IPS-NIHi7 (cell line): ENCODE data around the gene THAP10.
"Not testable (repeated sequence)": the region's sequence is repeated elsewhere in the genome, so short reads cannot be mapped to it uniquely, and the experiment has no call there.

ENCODE experiments used
- DNase-seq: peaks from one replicate; pipeline ENCODE4 v3.0.0; 2012; ENCODE audit warnings: mixed read lengths; ENCODE audit errors: extremely low spot score

Gene THAP10

DNA sequence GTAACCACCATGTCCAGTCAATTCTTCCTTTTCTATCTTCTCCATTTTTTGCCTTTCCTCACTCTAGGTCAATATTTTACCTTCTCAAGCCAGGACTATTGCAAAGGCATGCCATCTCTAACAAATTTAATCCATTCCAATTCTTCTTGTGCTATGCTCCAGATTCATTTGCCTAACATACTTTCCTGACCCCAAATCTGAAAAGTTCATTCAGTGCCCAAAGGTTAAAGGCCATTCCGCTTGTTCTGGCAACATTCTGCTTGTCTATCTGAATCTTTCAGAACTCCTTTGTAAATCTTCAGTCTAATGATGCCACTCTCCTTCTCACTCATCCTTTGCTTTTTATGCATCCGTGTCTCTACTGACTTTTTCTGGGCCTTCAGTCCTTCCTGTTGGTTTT is 15.6 kb downstream of the THAP10 start:
- no peak for DNase-seq

GRCh38 chr15:70876011-70876410 is 16.2 kb downstream of the THAP10 start:
- DNase-seq, result no peak

- peak; percentile 41 for DNase-seq
These were observed 17.0 kb downstream of the THAP10 start for GRCh38 chr15:70875001-70875782.

DNA sequence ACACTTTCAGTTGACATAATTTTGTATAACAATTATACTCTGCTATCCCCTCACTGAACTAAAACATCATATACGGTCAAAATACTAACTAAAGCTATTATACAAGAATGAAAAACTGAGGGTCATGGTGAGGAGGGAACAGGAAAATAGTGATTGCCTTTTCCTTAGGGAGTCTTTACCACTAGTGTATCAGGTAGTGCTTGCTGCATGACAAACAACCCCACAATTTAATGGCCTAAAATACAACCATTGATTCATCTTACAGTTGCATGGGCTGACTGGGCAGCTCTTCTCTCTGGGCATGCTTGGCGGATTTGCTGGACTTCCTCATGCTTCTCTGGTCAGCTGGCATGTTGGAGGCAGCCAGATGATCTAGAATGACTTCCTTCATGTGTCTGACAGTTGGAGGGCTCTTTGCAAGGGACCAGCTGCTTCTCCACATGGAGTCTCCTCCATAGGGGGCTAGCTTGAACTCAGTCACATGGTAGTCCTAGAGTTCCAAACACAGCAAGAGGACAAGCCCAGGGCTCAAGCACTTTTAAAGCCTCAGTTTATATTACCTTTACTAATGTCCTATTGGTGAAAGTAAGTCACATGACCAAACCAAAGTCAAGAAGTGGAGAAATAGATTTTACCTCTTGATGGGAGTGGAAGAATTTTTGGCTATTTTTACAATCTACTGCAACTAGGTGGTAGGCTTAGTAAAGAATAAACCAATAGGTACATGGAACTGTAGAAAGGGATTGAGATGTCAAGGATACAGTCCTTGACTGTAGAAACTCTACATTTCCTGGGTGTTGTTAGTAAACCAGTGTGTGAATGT is 18.8 kb downstream of the THAP10 start:
- DNase-seq, result no peak

- not testable (repeated sequence) for DNase-seq
These were observed 20.7 kb downstream of the THAP10 start for GRCh38 chr15:70871490-70871889.

DNA sequence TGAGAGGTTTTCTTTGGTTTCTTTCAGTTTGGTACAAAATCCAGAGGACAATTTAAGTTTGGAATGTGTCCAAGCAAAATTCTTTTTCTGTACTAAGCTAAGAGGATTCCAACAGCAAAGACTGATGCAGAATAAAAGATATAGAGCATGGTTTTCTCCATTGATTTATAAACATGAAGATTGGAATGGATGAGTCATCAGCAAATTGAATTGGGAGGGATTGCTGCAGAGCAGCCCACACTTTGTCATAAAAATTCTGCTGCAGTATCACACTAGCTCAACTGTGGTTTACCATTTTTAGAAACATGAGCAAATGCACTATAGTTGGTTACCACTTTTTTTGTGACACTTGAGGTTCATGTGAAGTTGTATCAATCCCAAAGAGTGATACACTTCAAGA is 22.2 kb downstream of the THAP10 start:
- DNase-seq, result no peak

GRCh38 chr15:70869346-70869745 is 22.9 kb downstream of the THAP10 start:
- DNase-seq, result no peak

DNA sequence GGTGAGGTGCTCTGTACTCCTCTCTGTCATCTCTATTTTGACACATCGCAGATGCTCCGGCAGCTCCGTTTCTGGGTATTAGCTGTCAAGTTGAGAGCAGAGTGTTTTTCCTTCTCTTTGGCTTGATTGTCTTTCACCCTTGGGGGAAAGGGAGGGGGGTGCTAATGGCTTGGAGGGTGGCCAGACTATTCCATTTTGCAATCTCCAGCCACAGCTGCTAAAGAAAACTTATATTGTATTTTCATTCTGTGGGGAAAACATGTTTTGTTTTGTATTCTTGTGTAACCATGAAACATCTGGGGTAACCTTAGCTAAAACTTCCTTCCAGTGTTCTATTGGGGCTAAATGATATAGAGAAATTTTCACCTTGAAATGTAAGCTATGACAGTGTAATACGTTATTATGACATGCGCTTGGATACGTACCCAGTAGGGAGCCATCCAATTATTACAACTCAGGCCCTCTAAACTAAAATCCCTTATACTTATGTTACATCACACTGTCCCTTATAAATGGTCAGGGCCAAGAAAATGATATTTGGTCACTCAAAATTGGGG is 24.2 kb downstream of the THAP10 start:
- no peak for DNase-seq

DNA sequence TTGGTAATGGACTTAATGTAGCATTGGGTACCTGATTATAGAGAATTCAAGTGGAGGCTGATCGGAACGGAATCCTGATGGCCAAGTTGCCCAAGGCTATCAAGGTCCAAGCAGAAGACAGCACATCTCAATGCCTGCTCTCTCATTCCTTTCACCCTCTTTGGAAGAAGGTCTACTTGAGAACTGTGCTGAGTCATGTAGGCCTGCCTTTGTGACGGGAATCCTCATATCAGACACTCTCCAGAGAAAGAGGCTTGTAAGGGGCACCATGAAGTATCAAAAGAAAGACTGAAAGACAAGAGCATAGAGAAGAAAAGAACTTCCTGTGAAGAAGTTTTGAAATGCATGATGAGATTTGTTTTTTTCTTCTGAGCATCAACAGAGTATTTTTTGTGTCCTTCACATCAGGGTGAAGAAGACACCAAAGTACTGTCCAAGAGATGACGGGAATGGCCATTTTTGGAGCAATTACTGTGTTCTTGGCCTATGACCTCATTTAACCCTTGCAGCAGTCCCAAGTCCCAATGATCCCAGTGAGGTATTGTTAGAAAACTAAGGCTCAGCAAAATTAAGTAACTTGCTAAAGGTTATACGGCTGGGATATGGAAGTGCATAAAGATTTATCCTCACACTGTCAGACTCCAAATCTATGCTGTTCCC is 25.1 kb downstream of the THAP10 start:
- no peak for DNase-seq

GRCh38 chr15:70863450-70864218 is 28.6 kb downstream of the THAP10 start:
- DNase-seq, result no peak

DNA sequence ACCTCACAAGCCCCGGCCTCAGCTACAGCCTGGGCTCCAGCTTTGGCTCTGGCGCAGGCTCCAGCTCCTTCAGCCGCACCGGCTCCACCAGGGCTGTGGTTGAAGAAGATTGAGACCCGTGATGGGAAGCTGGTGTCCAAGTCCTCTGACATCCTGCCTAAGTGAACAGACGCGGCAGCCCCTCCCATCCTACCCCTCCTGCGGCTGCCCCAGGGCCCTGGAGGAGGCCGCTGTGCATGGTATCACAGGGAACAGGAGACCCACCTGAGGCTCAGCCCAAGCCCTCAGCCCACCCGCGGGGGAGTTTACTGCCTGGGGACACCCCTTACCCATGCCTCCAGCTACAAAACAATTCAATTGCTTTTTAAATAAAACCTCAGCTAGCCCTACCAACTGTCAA is 32.2 kb downstream of the THAP10 start:
- no peak for DNase-seq

GRCh38 chr15:70859322-70859908 is 32.8 kb downstream of the THAP10 start:
- DNase-seq, result no peak

DNA sequence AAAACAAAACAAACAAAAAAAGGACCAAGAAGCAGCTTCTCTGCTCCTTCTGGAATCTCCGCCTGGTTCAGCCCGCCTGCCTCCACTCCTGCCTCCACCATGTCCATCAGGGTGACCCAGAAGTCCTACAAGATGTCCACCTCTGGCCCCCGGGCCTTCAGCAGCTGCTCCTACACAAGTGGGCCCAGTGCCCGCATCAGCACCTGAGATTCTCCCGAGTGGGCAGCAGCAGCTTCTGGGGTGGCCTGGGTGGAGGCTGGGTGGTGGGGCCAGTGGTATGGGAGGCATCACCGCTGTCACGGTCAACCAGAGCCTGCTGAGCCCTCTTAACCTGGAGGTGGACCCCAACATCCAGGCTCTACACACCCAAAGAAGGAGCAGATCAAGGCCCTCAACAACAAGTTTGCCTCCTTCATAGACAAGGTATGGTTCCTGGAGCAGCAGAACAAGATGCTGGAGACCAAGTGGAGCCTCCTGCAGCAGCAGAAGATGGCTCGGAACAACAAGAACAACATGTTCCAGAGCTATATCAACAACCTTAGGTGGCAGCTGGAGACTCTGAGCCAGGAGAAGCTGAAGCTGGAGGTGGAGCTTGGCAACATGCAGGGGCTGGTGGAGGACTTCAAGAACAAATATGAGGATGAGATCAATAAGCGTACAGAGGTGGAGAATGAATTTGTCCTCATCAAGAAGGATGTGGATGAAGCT is 33.5 kb downstream of the THAP10 start:
- not testable (repeated sequence) for DNase-seq

GRCh38 chr15:70857562-70858285 is 34.5 kb downstream of the THAP10 start:
- no peak for DNase-seq

DNA sequence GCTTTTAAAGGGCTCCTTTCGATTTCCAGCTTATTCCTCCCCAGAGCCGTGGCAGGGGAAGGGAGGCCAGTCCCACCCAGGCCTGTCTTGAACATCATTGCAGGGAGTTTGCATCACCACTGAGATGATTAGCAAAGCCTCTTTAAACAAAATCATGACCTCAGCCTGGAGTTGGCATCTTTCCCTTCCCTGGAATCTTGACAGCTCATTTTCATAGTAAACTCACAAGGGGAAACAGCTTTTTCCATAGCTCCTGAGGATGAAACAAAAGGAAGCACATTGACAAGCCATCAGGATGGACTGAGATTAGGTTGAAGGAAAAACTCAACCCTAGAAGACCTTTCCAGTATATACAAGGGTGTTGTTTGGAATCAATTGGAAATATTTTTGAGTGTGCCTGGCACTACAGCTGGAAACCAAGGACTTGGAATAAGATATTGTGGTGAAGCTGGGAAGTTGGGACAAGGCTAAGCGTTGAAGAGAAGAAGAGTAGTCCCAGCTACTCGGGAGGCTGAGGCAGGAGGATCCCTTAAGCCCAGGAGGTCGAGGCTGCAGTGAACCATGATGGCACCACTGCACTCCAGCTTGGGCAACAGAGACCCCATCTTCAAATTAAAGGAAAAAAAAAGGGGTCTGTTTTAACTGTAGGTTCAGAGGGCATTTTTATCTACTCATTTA is 35.2 kb downstream of the THAP10 start:
- DNase-seq, result no peak

- no peak for DNase-seq
These were observed 35.9 kb downstream of the THAP10 start for GRCh38 chr15:70856177-70856883.

- no peak for DNase-seq
These were observed 36.5 kb downstream of the THAP10 start for GRCh38 chr15:70855764-70856163.

- DNase-seq, result no peak
These were observed 37.6 kb downstream of the THAP10 start for GRCh38 chr15:70854666-70854976.
